Neural cell (in vitro differentiated cells): ENCODE measurements around the gene NNT. TPM values are rescaled to one million over a fixed set of nuclear protein-coding genes. Genes with fewer than 3 reads are reported as not detected.

Source experiments
- H2AFZ ChIP-seq: fragments of 200-600, 300-800 bp; sonication (generic), shearing (Covaris generic); 2 replicates; pipeline ENCODE4 v1.6.0; 2014; ENCODE audit warnings: low read depth, mild to moderate bottlenecking, antibody characterized with exemption, low read length, moderate library complexity
- H3F3A ChIP-seq: fragments of 200-600 bp; shearing (Covaris generic); 2 replicates; pipeline ENCODE4 v1.6.1; 2016; ENCODE audit warnings: mild to moderate bottlenecking, moderate library complexity, mixed read lengths, antibody characterized with exemption, low read length; ENCODE audit not compliant: insufficient read depth, poor library complexity, severe bottlenecking
- H3K27ac ChIP-seq: fragments of 200-600, 300-800 bp; sonication (generic), shearing (Covaris generic); 2 replicates; pipeline ENCODE4 v1.5.1; 2014; ENCODE audit warnings: mild to moderate bottlenecking, low read length, moderate library complexity
- H3K27me3 ChIP-seq: fragments of 300-800, 200-600 bp; sonication (generic), shearing (Covaris generic); 2 replicates; pipeline ENCODE4 v1.6.0; 2014; ENCODE audit warnings: mild to moderate bottlenecking, low read depth, low read length, moderate library complexity; ENCODE audit not compliant: insufficient read depth
- H3K36me3 ChIP-seq: fragments of 300-800, 200-600 bp; sonication (generic), shearing (Covaris generic); 2 replicates; pipeline ENCODE4 v1.5.1; 2014; ENCODE audit warnings: mild to moderate bottlenecking, antibody characterized with exemption, low read length, moderate library complexity; ENCODE audit not compliant: insufficient read depth
- H3K4me2 ChIP-seq: fragments of 300-800, 200-600 bp; sonication (generic), shearing (Covaris generic); 2 replicates; pipeline ENCODE4 v1.6.0; 2014; ENCODE audit warnings: mild to moderate bottlenecking, low read length
- H3K4me3 ChIP-seq: fragments of 300-800, 200-600 bp; sonication (generic), shearing (Covaris generic); 2 replicates; pipeline ENCODE4 v1.5.1; 2014; ENCODE audit warnings: mild to moderate bottlenecking, low read length, moderate library complexity
- H3K79me2 ChIP-seq: fragments of 200-600 bp; shearing (Covaris generic); replicated peaks from 2 replicates; pipeline ENCODE4 v1.6.0; 2014; ENCODE audit warnings: mild to moderate bottlenecking, low read length, moderate library complexity; ENCODE audit not compliant: insufficient read depth
- H3K9ac ChIP-seq: fragments of 300-800, 200-600 bp; sonication (generic), shearing (Covaris generic); 2 replicates; pipeline ENCODE4 v1.6.1; 2016; ENCODE audit warnings: mild to moderate bottlenecking, low read length, mixed read lengths
- H3K9me2 ChIP-seq: fragments of 200-600 bp; shearing (Covaris generic); 2 replicates; pipeline ENCODE4 v1.6.1; 2016; ENCODE audit warnings: mild to moderate bottlenecking, low read length, mixed read lengths; ENCODE audit not compliant: insufficient read depth
- H3K9me3 ChIP-seq: fragments of 200-600, 300-800 bp; sonication (generic), shearing (Covaris generic); 2 replicates; pipeline ENCODE4 v1.6.1; 2016; ENCODE audit warnings: mild to moderate bottlenecking, mixed run types, low read length, moderate library complexity, mixed read lengths
- H4K20me1 ChIP-seq: fragments of 200-600 bp; shearing (Covaris generic); 2 replicates; pipeline ENCODE4 v1.6.1; 2016; ENCODE audit warnings: mild to moderate bottlenecking, mixed run types; ENCODE audit not compliant: insufficient read depth
- CTCF ChIP-seq: fragments of 450-650 bp; IDR thresholded peaks from 2 replicates; pipeline ENCODE4 v1.5.1; 2014; ENCODE audit warnings: antibody characterized with exemption, mild to moderate bottlenecking, moderate library complexity; ENCODE audit not compliant: poor library complexity, severe bottlenecking
- EP300 ChIP-seq: fragments of 450-650 bp; conservative IDR thresholded peaks from 2 replicates; pipeline ENCODE4 v1.6.1; 2014; ENCODE audit warnings: antibody characterized with exemption, mild to moderate bottlenecking, moderate library complexity; ENCODE audit not compliant: poor library complexity, severe bottlenecking
- EZH2 ChIP-seq: fragments of 200-600, 300-800 bp; shearing (Covaris generic), sonication (generic); IDR thresholded peaks from 2 replicates; pipeline ENCODE4 v1.6.1; 2014; ENCODE audit warnings: antibody characterized with exemption, low read length, borderline replicate concordance, mild to moderate bottlenecking; ENCODE audit not compliant: insufficient read depth, poor library complexity, severe bottlenecking
- MXI1 ChIP-seq: fragments of 450-650 bp; conservative IDR thresholded peaks from 2 replicates; pipeline ENCODE4 v1.6.1; 2014; ENCODE audit warnings: antibody characterized with exemption, mild to moderate bottlenecking; ENCODE audit not compliant: poor library complexity, severe bottlenecking
- POLR2AphosphoS5 ChIP-seq: IDR thresholded peaks from 2 replicates; pipeline ENCODE4 v1.6.1; 2012
- RAD21 ChIP-seq: fragments of 450-650 bp; conservative IDR thresholded peaks from 2 replicates; pipeline ENCODE4 v1.6.1; 2014; ENCODE audit warnings: antibody characterized with exemption, mild to moderate bottlenecking, moderate library complexity
- SMC3 ChIP-seq: fragments of 450-650 bp; conservative IDR thresholded peaks from 2 replicates; pipeline ENCODE4 v1.6.1; 2014; ENCODE audit warnings: antibody characterized with exemption, mild to moderate bottlenecking, moderate library complexity; ENCODE audit not compliant: poor library complexity
- TAF1 ChIP-seq: IDR thresholded peaks from 2 replicates; pipeline ENCODE4 v1.6.1; 2012; ENCODE audit warnings: low read depth
- polyA plus RNA-seq: library from polyadenylated mRNA; depleted of rRNA; stranded (reverse); fragments of >200 nt; gene quantifications from 2 replicates; pipeline ENCODE4 v1.2.3, GENCODE V29; 2014
- TF ChIP-seq, protein P1 (sequence below): IDR thresholded peaks from 2 replicates; pipeline ENCODE4 v1.6.1; 2012; ENCODE audit warnings: borderline replicate concordance

Gene NNT
- polyA plus RNA-seq, 1 donor from 2014 or later: 120 TPM

DNA sequence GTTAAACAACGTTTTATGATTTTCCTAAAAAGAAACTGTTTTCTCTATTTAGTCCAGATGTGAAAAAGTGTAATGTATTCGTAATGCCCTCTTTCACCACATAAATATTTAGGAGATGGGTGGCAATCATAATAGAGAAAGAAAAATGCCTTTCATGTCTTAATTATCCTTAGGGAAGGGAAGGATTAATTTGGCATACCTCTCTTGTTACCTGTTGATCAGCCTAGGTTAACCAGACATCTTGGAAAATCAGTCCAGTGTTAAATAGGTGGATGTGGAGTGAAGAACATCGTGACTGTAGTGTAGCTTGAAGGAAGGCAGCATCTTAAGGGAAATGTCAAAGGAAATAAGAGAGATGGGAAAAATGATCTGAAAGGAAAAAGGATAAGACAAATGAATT lies 76.2 kb downstream of the NNT start:
- TF ChIP-seq CTCF (no peak), SMC3 (no peak)
- H2AFZ ChIP-seq: no peak overlapping the region
- H3K4me3 ChIP-seq: no peak overlapping the region
- H3K9me3 ChIP-seq: no peaks in the 10 kb centered on the region
- H3K4me2 ChIP-seq: no peak overlapping the region
- H3K79me2 ChIP-seq: no peaks in the 10 kb centered on the region
- no peaks in the 10 kb centered on the region for H4K20me1 ChIP-seq
- H3K27ac ChIP-seq: no peak overlapping the region
- H3K27me3 ChIP-seq: no peaks in the 10 kb centered on the region
- H3F3A ChIP-seq: no peaks in the 10 kb centered on the region
- H3K9me2 ChIP-seq: no peaks in the 10 kb centered on the region
- H3K36me3 ChIP-seq: peaks cover 12% of the 10 kb centered on the region
- no peak overlapping the region for H3K9ac ChIP-seq

DNA sequence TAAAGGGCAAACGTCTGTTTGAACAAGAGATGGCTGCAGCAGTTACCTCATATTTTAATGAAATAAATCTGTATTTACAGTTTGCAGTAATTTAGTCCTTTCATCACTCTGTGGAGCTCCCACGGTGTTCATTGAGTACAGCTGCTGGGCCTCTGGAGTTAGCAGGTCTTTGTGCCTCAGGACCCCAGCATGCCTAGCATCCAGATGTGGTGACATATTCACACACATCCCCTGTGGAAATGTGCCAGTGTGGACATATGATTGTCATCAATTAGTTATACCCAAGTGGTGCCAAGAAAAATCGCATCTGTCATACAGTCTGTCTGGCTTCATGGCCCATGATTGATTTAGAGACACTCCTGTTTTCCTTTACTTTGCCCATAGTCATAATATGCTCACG lies 77.3 kb downstream of the NNT start:
- Histone ChIP-seq H3K36me3 (peaks cover 12% of the 10 kb centered on the region), H3K27me3 (no peaks in the 10 kb centered on the region), H4K20me1 (no peaks in the 10 kb centered on the region), H3F3A (no peaks in the 10 kb centered on the region), H3K4me3 (no peak overlapping the region), H2AFZ (no peak overlapping the region), H3K27ac (no peak overlapping the region), H3K9me3 (no peaks in the 10 kb centered on the region), H3K79me2 (no peaks in the 10 kb centered on the region), H3K9ac (no peak overlapping the region), H3K4me2 (no peak overlapping the region), H3K9me2 (no peaks in the 10 kb centered on the region)
- no peak for TF ChIP-seq RAD21
- TF ChIP-seq TAF1: no peak
- no peak for TF ChIP-seq EP300
- TF ChIP-seq, protein P1, sequence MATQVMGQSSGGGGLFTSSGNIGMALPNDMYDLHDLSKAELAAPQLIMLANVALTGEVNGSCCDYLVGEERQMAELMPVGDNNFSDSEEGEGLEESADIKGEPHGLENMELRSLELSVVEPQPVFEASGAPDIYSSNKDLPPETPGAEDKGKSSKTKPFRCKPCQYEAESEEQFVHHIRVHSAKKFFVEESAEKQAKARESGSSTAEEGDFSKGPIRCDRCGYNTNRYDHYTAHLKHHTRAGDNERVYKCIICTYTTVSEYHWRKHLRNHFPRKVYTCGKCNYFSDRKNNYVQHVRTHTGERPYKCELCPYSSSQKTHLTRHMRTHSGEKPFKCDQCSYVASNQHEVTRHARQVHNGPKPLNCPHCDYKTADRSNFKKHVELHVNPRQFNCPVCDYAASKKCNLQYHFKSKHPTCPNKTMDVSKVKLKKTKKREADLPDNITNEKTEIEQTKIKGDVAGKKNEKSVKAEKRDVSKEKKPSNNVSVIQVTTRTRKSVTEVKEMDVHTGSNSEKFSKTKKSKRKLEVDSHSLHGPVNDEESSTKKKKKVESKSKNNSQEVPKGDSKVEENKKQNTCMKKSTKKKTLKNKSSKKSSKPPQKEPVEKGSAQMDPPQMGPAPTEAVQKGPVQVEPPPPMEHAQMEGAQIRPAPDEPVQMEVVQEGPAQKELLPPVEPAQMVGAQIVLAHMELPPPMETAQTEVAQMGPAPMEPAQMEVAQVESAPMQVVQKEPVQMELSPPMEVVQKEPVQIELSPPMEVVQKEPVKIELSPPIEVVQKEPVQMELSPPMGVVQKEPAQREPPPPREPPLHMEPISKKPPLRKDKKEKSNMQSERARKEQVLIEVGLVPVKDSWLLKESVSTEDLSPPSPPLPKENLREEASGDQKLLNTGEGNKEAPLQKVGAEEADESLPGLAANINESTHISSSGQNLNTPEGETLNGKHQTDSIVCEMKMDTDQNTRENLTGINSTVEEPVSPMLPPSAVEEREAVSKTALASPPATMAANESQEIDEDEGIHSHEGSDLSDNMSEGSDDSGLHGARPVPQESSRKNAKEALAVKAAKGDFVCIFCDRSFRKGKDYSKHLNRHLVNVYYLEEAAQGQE: no peak
- TF ChIP-seq EZH2: no peak
- TF ChIP-seq CTCF: no peak
- TF ChIP-seq MXI1: no peak
- no peak for TF ChIP-seq POLR2AphosphoS5
- TF ChIP-seq SMC3: no peak
